ENCODE results near the gene ZNF326. TPM values are rescaled to one million over a fixed set of nuclear protein-coding genes. Genes with fewer than 3 reads are reported as not detected.

The ZNF326 gene
- total RNA-seq, 1 experiment from 2014 or later, result 19.3 TPM

DNA sequence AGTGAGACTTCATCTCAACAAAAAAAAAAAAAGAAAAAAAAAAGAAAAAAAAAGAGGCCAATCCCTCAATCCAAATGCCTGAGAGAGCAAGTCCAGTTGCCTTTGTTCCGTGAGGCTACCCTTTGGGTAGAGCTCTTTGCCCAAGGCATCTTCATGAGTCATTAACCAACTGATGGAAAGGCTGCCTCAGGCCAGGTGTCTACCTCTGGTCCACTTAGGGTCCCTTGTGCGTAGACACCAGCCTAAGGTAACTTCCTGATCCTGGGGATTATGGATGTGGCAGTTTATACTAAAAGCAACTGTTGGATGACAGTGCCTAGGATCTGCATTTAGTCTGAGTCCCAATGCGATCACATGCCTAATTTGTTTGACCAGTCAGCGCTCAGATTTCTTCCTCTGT lies 20.7 kb upstream of the ZNF326 start:
- no peak overlapping the region for H3K9ac ChIP-seq (ENCODE audit: low read length)
- no peak overlapping the region for H3K27ac ChIP-seq (ENCODE audit: low read depth, low read length)
- no peak overlapping the region for H2AFZ ChIP-seq (ENCODE audit: low read depth, low read length, poor library complexity, severe bottlenecking)
- H3K79me2 ChIP-seq (ENCODE audit: insufficient read depth, low read length), result no peaks in the 10 kb centered on the region
- H3K9me2 ChIP-seq (ENCODE audit: insufficient read depth), result no peaks in the 10 kb centered on the region
- no peak overlapping the region for H3K4me3 ChIP-seq (replicated peaks in 1 of 2; ENCODE audit: low read depth in 1 of 2, low read length in 2 of 2)
- H4K20me1 ChIP-seq (ENCODE audit: insufficient read depth), result no peaks in the 10 kb centered on the region
- no TSS peak for BruUV-seq (replicated peaks)
- H3K4me1 ChIP-seq (ENCODE audit: control insufficient read depth in 1 of 2, insufficient read depth in 2 of 2, low read length in 2 of 2), result no peaks in the 10 kb centered on the region; a peak in 1 of 4 replicates
- intact Hi-C loops (cut with micrococcal nuclease), result loop anchor here (10.0 kb wide), 1 partner anchor 349 kb away; no protein-coding TSS in a partner anchor
- DNase-seq (ENCODE audit: low read depth, low spot score), result no peak
- H3K27me3 ChIP-seq (ENCODE audit: insufficient read depth, low read length), result no peaks in the 10 kb centered on the region
- no peaks in the 10 kb centered on the region for H3K9me3 ChIP-seq (ENCODE audit: control insufficient read depth in 1 of 2, insufficient read depth in 1 of 2, low read depth in 1 of 2, low read length in 2 of 2)
- ATAC-seq, result no peak
- CTCF ChIA-PET, result no interaction called here
- no peak overlapping the region for H3K4me2 ChIP-seq (ENCODE audit: low read length)
- H3K36me3 ChIP-seq (ENCODE audit: control insufficient read depth in 1 of 2, insufficient read depth in 2 of 2, low read length in 2 of 2), result no peaks in the 10 kb centered on the region
- RAD21 ChIA-PET (ENCODE audit: low non-redundant PET in 1 of 2, low total read pairs in 2 of 2, uncharacterized antibody in 2 of 2, unreplicated experiment in 2 of 2), result no interaction called here
- TF ChIP-seq RAD21 (IDR thresholded peaks at IDR 0.05; ENCODE audit: low read depth) (no peak), FOSL1 (IDR thresholded peaks at IDR 0.05; ENCODE audit: low read depth) (no peak), JUND (IDR thresholded peaks at IDR 0.05) (no peak), EZH2phosphoT487 (IDR thresholded peaks at IDR 0.05; ENCODE audit: borderline replicate concordance) (no peak), ZFX (IDR thresholded peaks at IDR 0.05) (no peak), POLR2AphosphoS5 (IDR thresholded peaks at IDR 0.05; ENCODE audit: low read depth, low read length) (no peak), SP1 (IDR thresholded peaks at IDR 0.05; ENCODE audit: low read depth) (no peak), CTCF (IDR thresholded peaks at IDR 0.05 in 2 of 3, conservative IDR thresholded peaks at IDR 0.05 in 1 of 3; ENCODE audit: borderline replicate concordance in 1 of 3, insufficient read depth in 1 of 3, low read depth in 2 of 3, low read length in 2 of 3) (no peak), POLR2A (IDR thresholded peaks at IDR 0.05; ENCODE audit: borderline replicate concordance, extremely low read depth, insufficient read depth, insufficient read length) (no peak), ELF1 (IDR thresholded peaks at IDR 0.05; ENCODE audit: borderline replicate concordance, low read depth) (no peak), TCF7L2 (IDR thresholded peaks at IDR 0.05; ENCODE audit: borderline replicate concordance, extremely low read depth, insufficient read depth, insufficient read length) (no peak), YY1 (IDR thresholded peaks at IDR 0.05; ENCODE audit: extremely low read depth, insufficient replicate concordance, low read depth, low read length) (no peak)
- TF ChIP-seq, protein P1, sequence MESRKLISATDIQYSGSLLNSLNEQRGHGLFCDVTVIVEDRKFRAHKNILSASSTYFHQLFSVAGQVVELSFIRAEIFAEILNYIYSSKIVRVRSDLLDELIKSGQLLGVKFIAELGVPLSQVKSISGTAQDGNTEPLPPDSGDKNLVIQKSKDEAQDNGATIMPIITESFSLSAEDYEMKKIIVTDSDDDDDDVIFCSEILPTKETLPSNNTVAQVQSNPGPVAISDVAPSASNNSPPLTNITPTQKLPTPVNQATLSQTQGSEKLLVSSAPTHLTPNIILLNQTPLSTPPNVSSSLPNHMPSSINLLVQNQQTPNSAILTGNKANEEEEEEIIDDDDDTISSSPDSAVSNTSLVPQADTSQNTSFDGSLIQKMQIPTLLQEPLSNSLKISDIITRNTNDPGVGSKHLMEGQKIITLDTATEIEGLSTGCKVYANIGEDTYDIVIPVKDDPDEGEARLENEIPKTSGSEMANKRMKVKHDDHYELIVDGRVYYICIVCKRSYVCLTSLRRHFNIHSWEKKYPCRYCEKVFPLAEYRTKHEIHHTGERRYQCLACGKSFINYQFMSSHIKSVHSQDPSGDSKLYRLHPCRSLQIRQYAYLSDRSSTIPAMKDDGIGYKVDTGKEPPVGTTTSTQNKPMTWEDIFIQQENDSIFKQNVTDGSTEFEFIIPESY (IDR thresholded peaks at IDR 0.05; ENCODE audit: extremely low read depth, insufficient replicate concordance, low read length), result no peak
- POLR2A ChIA-PET, result no interaction called here

Measured in HCT116 (cell line).